ENCODE results near the gene C3AR1.

DNA sequence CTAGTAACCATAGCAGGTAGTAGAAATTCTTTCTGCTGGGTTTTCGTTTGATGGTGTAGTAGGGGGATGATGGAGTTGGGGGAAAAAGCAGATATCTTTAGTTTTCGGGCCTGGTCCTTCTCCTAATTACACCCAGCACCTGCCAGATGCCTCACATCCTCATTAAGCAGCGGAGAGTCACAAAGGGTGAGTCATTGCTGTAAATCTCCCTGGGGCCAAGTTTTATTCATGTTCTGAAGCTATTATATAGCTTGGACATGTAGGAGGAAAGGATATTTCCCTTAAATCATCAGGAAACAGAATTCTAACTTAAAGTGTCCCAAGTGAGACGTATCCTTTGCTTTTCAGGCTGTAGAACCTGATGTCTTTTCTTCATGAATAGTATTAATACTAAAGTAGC is 11.0 kb upstream of the C3AR1 start:
- TF ChIP-seq CTCF (IDR thresholded peaks at IDR 0.05; ENCODE audit: insufficient read depth, low read length) (no peak), POLR2AphosphoS5 (IDR thresholded peaks at IDR 0.05; ENCODE audit: low read depth) (no peak)
- TF ChIP-seq, protein P1, sequence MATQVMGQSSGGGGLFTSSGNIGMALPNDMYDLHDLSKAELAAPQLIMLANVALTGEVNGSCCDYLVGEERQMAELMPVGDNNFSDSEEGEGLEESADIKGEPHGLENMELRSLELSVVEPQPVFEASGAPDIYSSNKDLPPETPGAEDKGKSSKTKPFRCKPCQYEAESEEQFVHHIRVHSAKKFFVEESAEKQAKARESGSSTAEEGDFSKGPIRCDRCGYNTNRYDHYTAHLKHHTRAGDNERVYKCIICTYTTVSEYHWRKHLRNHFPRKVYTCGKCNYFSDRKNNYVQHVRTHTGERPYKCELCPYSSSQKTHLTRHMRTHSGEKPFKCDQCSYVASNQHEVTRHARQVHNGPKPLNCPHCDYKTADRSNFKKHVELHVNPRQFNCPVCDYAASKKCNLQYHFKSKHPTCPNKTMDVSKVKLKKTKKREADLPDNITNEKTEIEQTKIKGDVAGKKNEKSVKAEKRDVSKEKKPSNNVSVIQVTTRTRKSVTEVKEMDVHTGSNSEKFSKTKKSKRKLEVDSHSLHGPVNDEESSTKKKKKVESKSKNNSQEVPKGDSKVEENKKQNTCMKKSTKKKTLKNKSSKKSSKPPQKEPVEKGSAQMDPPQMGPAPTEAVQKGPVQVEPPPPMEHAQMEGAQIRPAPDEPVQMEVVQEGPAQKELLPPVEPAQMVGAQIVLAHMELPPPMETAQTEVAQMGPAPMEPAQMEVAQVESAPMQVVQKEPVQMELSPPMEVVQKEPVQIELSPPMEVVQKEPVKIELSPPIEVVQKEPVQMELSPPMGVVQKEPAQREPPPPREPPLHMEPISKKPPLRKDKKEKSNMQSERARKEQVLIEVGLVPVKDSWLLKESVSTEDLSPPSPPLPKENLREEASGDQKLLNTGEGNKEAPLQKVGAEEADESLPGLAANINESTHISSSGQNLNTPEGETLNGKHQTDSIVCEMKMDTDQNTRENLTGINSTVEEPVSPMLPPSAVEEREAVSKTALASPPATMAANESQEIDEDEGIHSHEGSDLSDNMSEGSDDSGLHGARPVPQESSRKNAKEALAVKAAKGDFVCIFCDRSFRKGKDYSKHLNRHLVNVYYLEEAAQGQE (IDR thresholded peaks at IDR 0.05; ENCODE audit: insufficient replicate concordance, low read depth) = no peak
